GM12874 (cell line): ENCODE measurements around the gene GALNT17.

ENCODE experiments used
- CTCF ChIP-seq: IDR thresholded peaks from 2 replicates; pipeline ENCODE4 v1.5.1; 2011; ENCODE audit warnings: low read depth, mild to moderate bottlenecking, control low read depth, low read length, moderate library complexity; ENCODE audit not compliant: insufficient read depth

Gene GALNT17

GRCh38 chr7:71650653-71651337 lies 518.9 kb downstream of the GALNT17 start:
- no peak for TF ChIP-seq CTCF

DNA sequence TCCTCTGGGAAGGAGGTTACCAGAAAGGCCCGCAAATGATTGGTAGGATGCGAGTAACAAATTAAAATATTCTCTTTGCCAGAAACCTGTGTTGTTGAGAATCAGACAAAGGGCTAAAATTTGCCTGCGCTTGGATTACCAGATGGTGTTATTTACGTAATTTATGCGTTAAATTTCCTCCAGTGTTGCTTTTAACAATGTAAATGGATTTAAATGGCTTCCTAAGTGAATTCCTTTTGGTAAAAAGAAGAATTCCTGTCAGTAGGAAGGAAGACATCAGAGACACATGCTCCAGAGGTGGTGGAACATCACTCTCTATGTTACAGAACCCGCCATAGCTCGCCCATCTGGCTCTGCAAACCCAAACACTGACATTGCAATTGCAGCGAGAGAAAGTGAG lies 520.6 kb downstream of the GALNT17 start:
- TF ChIP-seq CTCF, result no peak

DNA sequence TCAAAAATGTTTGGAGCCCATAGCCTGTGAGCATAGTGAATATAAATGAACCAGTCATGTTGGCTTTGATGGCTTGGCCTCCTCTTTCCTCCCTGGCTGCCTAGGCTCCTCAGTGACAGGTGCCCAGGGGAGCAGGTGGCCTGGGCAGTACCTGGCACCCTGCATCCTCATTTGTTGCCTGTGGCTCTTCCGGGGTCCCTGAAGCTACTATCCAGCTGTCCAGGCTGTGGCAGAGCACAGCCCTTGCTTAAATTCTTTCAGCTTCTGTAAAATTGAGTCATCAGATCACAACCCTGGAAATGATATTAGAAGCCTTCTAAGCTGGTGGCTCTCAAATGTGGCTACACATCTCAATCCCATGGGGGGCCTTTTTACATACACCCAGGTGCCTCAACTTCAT lies 525.4 kb downstream of the GALNT17 start:
- no peak for TF ChIP-seq CTCF

GRCh38 chr7:71659622-71660021 lies 527.7 kb downstream of the GALNT17 start:
- no peak for TF ChIP-seq CTCF

- no peak for TF ChIP-seq CTCF
Observed at GRCh38 chr7:71661671-71662224, 529.8 kb downstream of the GALNT17 start.

- no peak for TF ChIP-seq CTCF
Observed at GRCh38 chr7:71665716-71666115, 533.8 kb downstream of the GALNT17 start.

DNA sequence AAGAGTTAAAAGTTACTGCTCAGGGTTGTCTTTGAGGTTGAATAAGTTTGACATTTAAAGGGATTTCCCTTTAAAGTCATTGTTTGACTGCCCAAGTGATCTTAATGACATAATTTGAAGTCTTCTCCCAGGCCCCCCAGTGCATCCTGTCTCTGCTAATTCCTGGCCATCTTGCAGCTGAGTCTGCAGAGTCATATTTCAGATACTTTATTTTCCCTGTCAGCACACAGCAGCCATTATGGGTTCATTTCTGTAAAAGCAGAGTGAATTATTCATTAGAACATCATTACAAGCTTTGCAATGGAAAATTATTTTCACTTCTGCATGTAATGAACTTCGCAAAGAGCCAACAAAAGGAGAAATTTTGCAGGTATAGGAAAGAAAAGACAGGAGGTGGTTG lies 536.6 kb downstream of the GALNT17 start:
- TF ChIP-seq CTCF, result no peak
